Erythroblast (primary cell): ENCODE measurements around the gene IFT122.
"Not testable (repeated sequence)": the region's sequence is repeated elsewhere in the genome, so short reads cannot be mapped to it uniquely, and the experiment has no call there.

Experiments
- GATA1 ChIP-seq: IDR thresholded peaks from 2 replicates; pipeline ENCODE4 v1.6.1; 2011; ENCODE audit warnings: low read depth, mild to moderate bottlenecking, control low read depth, low read length, moderate library complexity
- POLR2A ChIP-seq: IDR thresholded peaks from 2 replicates; pipeline ENCODE4 v1.6.1; 2011; ENCODE audit warnings: mild to moderate bottlenecking, low read length

DNA sequence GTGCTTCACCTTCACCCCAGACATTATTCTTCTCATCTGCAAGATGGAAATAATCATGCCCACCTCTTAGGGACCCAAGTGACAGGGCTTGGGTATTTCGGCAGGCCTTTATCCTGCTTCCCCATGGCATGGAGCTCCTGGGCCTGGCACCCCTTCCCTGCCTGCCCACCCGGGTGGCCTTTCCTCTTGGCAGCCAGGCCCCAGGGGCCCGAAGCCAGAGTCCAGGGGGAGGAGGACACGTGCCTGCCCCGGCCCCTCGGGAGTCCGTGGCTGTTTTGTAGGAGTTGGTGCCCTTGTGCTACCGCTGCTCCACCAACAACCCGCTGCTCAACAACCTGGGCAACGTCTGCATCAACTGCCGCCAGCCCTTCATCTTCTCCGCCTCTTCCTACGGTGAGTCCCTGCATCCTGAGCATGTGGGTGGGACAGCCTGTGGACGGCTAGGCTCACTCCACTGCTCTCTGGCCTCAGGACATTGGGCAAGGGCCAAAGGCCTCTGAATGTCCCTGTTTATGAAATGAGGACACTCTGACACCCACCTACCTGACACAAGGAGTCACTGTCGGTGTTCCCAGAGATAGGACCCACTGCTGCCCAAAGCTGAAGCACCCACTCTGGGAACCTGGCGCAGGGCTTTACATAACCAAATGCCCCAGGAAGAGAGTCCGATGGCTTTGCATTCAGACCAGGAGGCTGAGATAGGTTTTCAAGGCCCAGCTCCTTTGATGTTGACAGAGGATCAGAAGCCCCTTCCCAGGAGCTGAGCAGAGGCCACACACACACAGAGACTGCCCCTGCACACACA is 46.1 kb upstream of the IFT122 start:
- TF ChIP-seq POLR2A, GATA1: not testable (repeated sequence)
